ENCODE results near the gene PAPOLA. TPM values are rescaled to one million over a fixed set of nuclear protein-coding genes. Genes with fewer than 3 reads are reported as not detected.
"Not testable (repeated sequence)": the region's sequence is repeated elsewhere in the genome, so short reads cannot be mapped to it uniquely, and the experiment has no call there.

Gene PAPOLA
- total RNA-seq, 6 experiments from 2014 or later = 115 to 148 (median 130) TPM

- no peak for DNase-seq
- peak overlapping the region; percentile 99 for H3K4me3 Mint-ChIP-seq
- peaks cover 2% of the 10 kb centered on the region for H3K27me3 Mint-ChIP-seq (ENCODE audit: insufficient read depth)
- TF ChIP-seq CTCF (IDR thresholded peaks at IDR 0.05) = no peak
- H3K4me1 Mint-ChIP-seq (ENCODE audit: low read depth) = peaks cover 36% of the 10 kb centered on the region
- peaks cover 22% of the 10 kb centered on the region for H3K36me3 Mint-ChIP-seq (ENCODE audit: low read depth)
- H3K9me3 Mint-ChIP-seq = no peaks in the 10 kb centered on the region
- peak overlapping the region; percentile 96 for H3K27ac Mint-ChIP-seq
These were observed 1.1 kb downstream of the PAPOLA start for GRCh38 chr14:96503306-96503679.

DNA sequence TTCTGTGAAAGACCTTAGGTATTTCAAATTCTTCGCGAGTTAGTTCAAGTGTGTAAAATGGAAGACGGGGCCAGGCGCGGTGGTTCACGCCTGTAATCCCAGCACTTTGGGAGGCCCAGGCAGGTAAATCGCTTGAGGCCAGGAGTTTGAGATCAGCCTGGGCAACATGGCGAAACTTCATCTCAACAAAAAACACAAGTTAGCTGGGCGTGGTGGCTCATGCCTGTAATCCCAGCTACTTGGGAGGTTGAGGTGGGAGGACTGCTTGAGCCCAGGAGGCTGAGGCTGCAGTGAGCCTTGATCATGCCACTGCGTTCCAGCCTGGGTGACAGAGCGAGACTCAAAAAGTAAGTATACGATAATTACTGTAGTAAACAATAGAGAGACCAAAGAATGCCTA is 2.2 kb downstream of the PAPOLA start:
- not testable (repeated sequence) for H3K9me3 Mint-ChIP-seq; H3K27me3 Mint-ChIP-seq (ENCODE audit: insufficient read depth); DNase-seq; H3K27ac Mint-ChIP-seq
- peaks cover 45% of the 10 kb centered on the region for H3K4me1 Mint-ChIP-seq (ENCODE audit: low read depth)
- peaks cover 22% of the 10 kb centered on the region for H3K36me3 Mint-ChIP-seq (ENCODE audit: low read depth)
- peak overlapping the region; percentile 99 for H3K4me3 Mint-ChIP-seq

DNA sequence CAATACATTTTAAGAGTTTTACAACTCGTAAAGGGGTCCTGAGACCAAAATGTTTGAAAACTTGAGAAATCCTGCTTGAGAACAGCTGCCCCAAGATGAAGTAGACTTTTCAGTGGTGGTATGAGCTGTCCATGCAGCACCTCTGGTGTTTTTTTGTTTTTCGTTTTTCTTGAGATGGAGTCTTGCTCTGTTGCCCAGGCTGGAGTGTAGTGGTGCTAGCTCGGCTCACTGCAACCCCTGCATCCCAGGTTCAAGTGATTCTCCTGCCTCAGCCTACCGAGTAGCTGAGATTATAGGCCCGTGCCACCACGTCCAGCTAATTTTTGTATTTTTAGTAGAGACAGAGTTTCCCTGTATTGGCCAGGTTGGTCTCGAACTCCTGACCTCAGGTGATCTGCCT is 5.5 kb downstream of the PAPOLA start:
- no peak for TF ChIP-seq CTCF (IDR thresholded peaks at IDR 0.05)
- Mint-ChIP-seq H3K4me3 (no peak overlapping the region), H3K36me3 (ENCODE audit: low read depth) (peaks cover 21% of the 10 kb centered on the region), H3K4me1 (ENCODE audit: low read depth) (peaks cover 51% of the 10 kb centered on the region), H3K27me3 (ENCODE audit: insufficient read depth) (no peaks in the 10 kb centered on the region), H3K27ac (no peak overlapping the region), H3K9me3 (no peaks in the 10 kb centered on the region)
- no peak for DNase-seq

DNA sequence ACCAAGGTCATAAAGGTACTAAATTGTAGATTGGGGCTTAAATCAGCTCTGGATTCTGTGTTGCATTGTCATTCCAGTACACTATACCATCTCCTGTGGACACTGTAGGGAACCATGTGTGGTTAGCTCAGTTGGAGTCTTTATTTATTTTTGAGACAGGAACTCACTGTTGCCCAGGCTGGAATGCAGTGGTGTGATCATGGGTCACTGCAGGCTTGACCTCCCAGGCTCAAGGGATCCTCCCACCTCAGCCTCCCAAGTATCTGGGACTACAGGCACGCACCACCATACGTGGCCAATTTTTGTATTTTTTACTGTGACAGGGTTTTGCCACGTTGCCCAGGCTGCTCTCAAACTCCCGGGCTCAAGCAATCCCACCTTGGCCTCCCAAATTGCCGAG is 6.7 kb downstream of the PAPOLA start:
- H3K27me3 Mint-ChIP-seq (ENCODE audit: insufficient read depth) = no peaks in the 10 kb centered on the region
- DNase-seq = no peak
- no peaks in the 10 kb centered on the region for H3K9me3 Mint-ChIP-seq
- no peak for TF ChIP-seq CTCF (IDR thresholded peaks at IDR 0.05)
- peak overlapping the region; percentile 24; the same call in 1 of the 2 replicates for H3K27ac Mint-ChIP-seq
- peaks cover 12% of the 10 kb centered on the region for H3K36me3 Mint-ChIP-seq (ENCODE audit: low read depth)
- H3K4me3 Mint-ChIP-seq = no peak overlapping the region
- peaks cover 51% of the 10 kb centered on the region for H3K4me1 Mint-ChIP-seq (ENCODE audit: low read depth)

DNA sequence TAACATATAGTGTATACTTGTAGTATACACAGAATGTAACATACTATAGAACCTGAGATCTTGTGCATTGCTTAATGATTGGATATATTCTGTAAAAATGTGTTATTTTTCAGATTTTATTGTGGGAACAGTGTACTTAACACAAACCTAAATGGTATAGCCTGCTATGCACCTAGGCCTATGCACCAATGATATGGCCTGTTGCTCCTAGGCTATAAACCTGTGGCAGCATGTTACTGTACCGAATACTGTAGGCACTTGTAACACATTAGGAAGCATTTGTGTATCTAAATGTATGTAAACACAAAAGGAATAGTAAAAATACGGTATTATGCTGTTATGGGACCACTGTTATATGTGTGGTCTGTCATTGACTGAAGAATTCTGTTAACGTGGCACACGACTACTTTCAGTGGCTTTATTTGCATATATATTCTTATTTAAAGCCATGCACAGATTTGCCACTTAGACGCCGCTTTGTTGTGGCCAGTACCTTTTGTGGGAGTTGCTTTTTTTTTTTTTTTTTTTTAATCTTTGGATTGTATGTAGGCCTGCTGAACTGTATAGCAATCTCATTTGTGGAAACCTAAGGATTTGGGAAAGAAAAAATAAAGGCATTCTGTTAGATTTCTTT is 7.4 kb downstream of the PAPOLA start:
- Mint-ChIP-seq H3K4me1 (ENCODE audit: low read depth) (peaks cover 48% of the 10 kb centered on the region), H3K36me3 (ENCODE audit: low read depth) (peaks cover 10% of the 10 kb centered on the region), H3K9me3 (no peaks in the 10 kb centered on the region), H3K27me3 (ENCODE audit: insufficient read depth) (peaks cover 1% of the 10 kb centered on the region; the same call in 1 of the 2 replicates), H3K4me3 (no peak overlapping the region), H3K27ac (no peak overlapping the region)
- TF ChIP-seq CTCF (IDR thresholded peaks at IDR 0.05) = no peak
- no peak for DNase-seq

DNA sequence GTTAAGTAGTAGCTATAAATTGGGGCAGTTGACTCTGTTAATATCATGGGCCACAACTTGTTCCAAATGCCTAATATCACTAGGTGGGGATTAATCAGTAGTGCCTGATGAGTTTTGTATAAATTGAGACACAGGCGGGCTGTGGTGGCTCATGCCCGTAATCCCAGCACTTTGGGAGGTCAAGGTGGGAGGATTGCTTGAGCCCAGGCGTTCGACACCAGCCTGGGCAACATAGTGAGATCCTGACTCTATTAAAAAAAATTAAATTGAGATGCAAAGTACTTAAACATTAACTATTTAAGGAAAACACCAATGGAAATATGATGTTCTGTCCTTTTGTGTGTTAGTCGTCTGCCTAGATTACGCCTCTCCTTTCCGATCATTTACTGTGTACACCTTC is 9.0 kb downstream of the PAPOLA start:
- TF ChIP-seq CTCF (IDR thresholded peaks at IDR 0.05) = no peak
- Mint-ChIP-seq H3K27me3 (ENCODE audit: insufficient read depth) (peaks cover 1% of the 10 kb centered on the region; the same call in 1 of the 2 replicates), H3K4me1 (ENCODE audit: low read depth) (peaks cover 52% of the 10 kb centered on the region), H3K9me3 (no peaks in the 10 kb centered on the region), H3K36me3 (ENCODE audit: low read depth) (no peaks in the 10 kb centered on the region; the same call in 1 of the 2 replicates), H3K4me3 (no peak overlapping the region), H3K27ac (no peak overlapping the region)
- no peak for DNase-seq
